Upper lobe of right lung (tissue), 1 donor: Measurements from ENCODE around the gene ZNF277. TPM values are rescaled to one million over a fixed set of nuclear protein-coding genes. Genes with fewer than 3 reads are reported as not detected.

Experiments used
- ATAC-seq: fragments of 200-7000 bp; cut with Tn5 transposase; one replicate; pipeline ENCODE4 v1.9.1; 2020; ENCODE audit warnings: mild to moderate bottlenecking, moderate library complexity
- DNase-seq: peaks from one replicate; pipeline ENCODE4 v3.0.0-alpha.2; 2020
- H3K27ac ChIP-seq: fragments of 200-600 bp; one replicate; pipeline ENCODE4 v1.8.0; 2022
- H3K27me3 ChIP-seq: fragments of 200-600 bp; one replicate; pipeline ENCODE4 v1.8.0; 2022; ENCODE audit warnings: mild to moderate bottlenecking
- H3K36me3 ChIP-seq: fragments of 200-600 bp; one replicate; pipeline ENCODE4 v1.8.0; 2022
- H3K4me1 ChIP-seq: fragments of 200-600 bp; one replicate; pipeline ENCODE4 v1.8.0; 2022
- H3K4me3 ChIP-seq: fragments of 200-600 bp; one replicate; pipeline ENCODE4 v1.8.0; 2022; ENCODE audit warnings: mild to moderate bottlenecking
- H3K9me3 ChIP-seq: fragments of 200-600 bp; one replicate; pipeline ENCODE4 v1.8.0; 2022
- CTCF ChIP-seq: fragments of 200-600 bp; IDR thresholded peaks from one replicate; pipeline ENCODE4 v1.8.0; 2022; ENCODE audit warnings: antibody characterized with exemption
- intact Hi-C: fragments of 100-400 bp; cut with DNase I; formaldehyde crosslinking; loops from one replicate; pipeline ENCODE4 v1.11.0; 2022
- long read RNA-seq: library from polyadenylated mRNA; unstranded; transcript quantifications from one replicate; pipeline ENCODE4 v2.0.0, GENCODE V29; 2021
- total RNA-seq: library from RNA; stranded (reverse); fragmentation: NEBNext Ultra II Directional; extraction: Animal tissue kit (Norgen Biotek cat#: 25700); gene quantifications from one replicate; pipeline ENCODE4 v1.2.1, GENCODE V29; 2021
- donor health status: DM: no; HTN: yes; CAD: no; lungs with severe emphysema.

Gene ZNF277, protein sequence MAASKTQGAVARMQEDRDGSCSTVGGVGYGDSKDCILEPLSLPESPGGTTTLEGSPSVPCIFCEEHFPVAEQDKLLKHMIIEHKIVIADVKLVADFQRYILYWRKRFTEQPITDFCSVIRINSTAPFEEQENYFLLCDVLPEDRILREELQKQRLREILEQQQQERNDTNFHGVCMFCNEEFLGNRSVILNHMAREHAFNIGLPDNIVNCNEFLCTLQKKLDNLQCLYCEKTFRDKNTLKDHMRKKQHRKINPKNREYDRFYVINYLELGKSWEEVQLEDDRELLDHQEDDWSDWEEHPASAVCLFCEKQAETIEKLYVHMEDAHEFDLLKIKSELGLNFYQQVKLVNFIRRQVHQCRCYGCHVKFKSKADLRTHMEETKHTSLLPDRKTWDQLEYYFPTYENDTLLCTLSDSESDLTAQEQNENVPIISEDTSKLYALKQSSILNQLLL
- 31.0 TPM for total RNA-seq
- long read RNA-seq, transcript ZNF277-201 (12 exons, 1,849 nt) = major isoform, 30 of 42 reads
- long read RNA-seq, partial matches to known transcripts = 0 of 42 reads
- long read RNA-seq, other reads (novel, unspliced or antisense) = 10 of 42 reads

- H3K36me3 ChIP-seq = no peaks in the 10 kb centered on the region
- peak within 1 kb of the TSS; percentile 90 for H3K4me3 ChIP-seq
- H3K4me1 ChIP-seq = peaks cover 18% of the 10 kb centered on the region
- DNase-seq = peak; percentile 99
- no peaks in the 10 kb centered on the region for H3K27me3 ChIP-seq
- peak; percentile 96 for ATAC-seq
- peak within 1 kb of the TSS; percentile 88 for H3K27ac ChIP-seq
- intact Hi-C loops = no loop called here
- TF ChIP-seq CTCF = peak; percentile 16
- no peaks in the 10 kb centered on the region for H3K9me3 ChIP-seq
These were observed at the start of gene ZNF277, which contains the start of gene DOCK4 for GRCh38 chr7:112206238-112206990. ZNF277 (plus strand) TSS chr7:112206695; CDS start chr7:112206717, 22 bp downstream. DOCK4 (minus strand) TSS chr7:112206399; CDS start chr7:112206138, 261 bp downstream.

- Histone ChIP-seq H3K27ac (no peak overlapping the region), H3K27me3 (no peaks in the 10 kb centered on the region), H3K4me3 (no peak overlapping the region), H3K36me3 (no peaks in the 10 kb centered on the region), H3K9me3 (no peaks in the 10 kb centered on the region), H3K4me1 (peaks cover 27% of the 10 kb centered on the region)
- ATAC-seq (no peak), DNase-seq (no peak)
- no peak for TF ChIP-seq CTCF
- intact Hi-C loops = no loop called here
These were observed 49.4 kb upstream of the ZNF277 start for GRCh38 chr7:112157072-112157471.

DNA sequence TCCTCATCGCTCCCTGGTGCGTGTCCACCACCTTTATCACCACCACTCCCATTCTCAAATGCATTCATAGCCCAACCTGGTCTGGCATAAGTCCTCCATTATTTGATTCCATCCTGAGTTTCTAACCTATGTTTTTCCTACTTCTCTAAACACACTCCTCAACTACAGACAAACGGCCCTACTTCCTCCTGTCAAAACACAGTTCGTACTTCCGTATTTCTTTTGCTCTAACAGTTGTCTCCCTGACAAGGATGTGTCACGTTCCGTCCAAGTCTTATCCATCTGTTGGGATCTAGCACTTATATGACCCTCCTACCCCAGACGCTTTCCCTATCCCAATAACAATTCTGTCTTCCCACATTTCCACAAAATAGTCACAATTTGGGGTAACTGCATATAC, 47.1 kb upstream of the ZNF277 start:
- intact Hi-C loops = no loop called here
- no peak for TF ChIP-seq CTCF
- Histone ChIP-seq H3K27me3 (no peaks in the 10 kb centered on the region), H3K4me3 (no peak overlapping the region), H3K36me3 (no peaks in the 10 kb centered on the region), H3K4me1 (peaks cover 34% of the 10 kb centered on the region), H3K27ac (peak overlapping the region; percentile 25), H3K9me3 (no peaks in the 10 kb centered on the region)
- DNase-seq (no peak), ATAC-seq (peak; percentile 46)

GRCh38 chr7:112160130-112160770, 46.2 kb upstream of the ZNF277 start:
- Histone ChIP-seq H3K4me1 (peaks cover 38% of the 10 kb centered on the region), H3K27me3 (no peaks in the 10 kb centered on the region), H3K9me3 (no peaks in the 10 kb centered on the region), H3K4me3 (no peak overlapping the region), H3K36me3 (no peaks in the 10 kb centered on the region), H3K27ac (peak overlapping the region; percentile 56)
- intact Hi-C loops = no loop called here
- no peak for TF ChIP-seq CTCF
- peak; percentile 45 for ATAC-seq
- no peak for DNase-seq

GRCh38 chr7:112160771-112161150, 45.7 kb upstream of the ZNF277 start:
- TF ChIP-seq CTCF = no peak
- ATAC-seq (peak; percentile 5), DNase-seq (no peak)
- no peak overlapping the region for H3K4me3 ChIP-seq
- no peaks in the 10 kb centered on the region for H3K9me3 ChIP-seq
- no peaks in the 10 kb centered on the region for H3K36me3 ChIP-seq
- H3K27me3 ChIP-seq = no peaks in the 10 kb centered on the region
- peak overlapping the region; percentile 56 for H3K27ac ChIP-seq
- intact Hi-C loops = no loop called here
- H3K4me1 ChIP-seq = peaks cover 41% of the 10 kb centered on the region
